ACHN (cell line): ENCODE results near the gene CDC5L.

Experiments
- DNase-seq: peaks from one replicate; pipeline ENCODE4 v3.0.0-alpha.2; 2015
- in situ Hi-C: cut with HindIII; loops from 2 replicates; pipeline ENCODE4 v1.10.0; 2017; ENCODE audit warnings: low sequenced_read_pairs, low pct_ligation_motif_present, low pct_unique_long_range_greater_than_20kb

Gene CDC5L

GRCh38 chr6:44366781-44367180, 20.7 kb upstream of the CDC5L start:
- in situ Hi-C loops: no loop called here
- no peak for DNase-seq

GRCh38 chr6:44367681-44368080, 19.8 kb upstream of the CDC5L start:
- DNase-seq: no peak
- in situ Hi-C loops: no loop called here

- no peak for DNase-seq
- in situ Hi-C loops: no loop called here
Measured at GRCh38 chr6:44373051-44373450, 14.5 kb upstream of the CDC5L start.

- in situ Hi-C loops: no loop called here
- DNase-seq: no peak
Measured at GRCh38 chr6:44373787-44374186, 13.7 kb upstream of the CDC5L start.

- no peak for DNase-seq
- in situ Hi-C loops: no loop called here
Measured at GRCh38 chr6:44375071-44375470, 12.4 kb upstream of the CDC5L start.

- DNase-seq: no peak
- in situ Hi-C loops: no loop called here
Measured at GRCh38 chr6:44377484-44377883, 10.0 kb upstream of the CDC5L start.

- in situ Hi-C loops: no loop called here
- no peak for DNase-seq
Measured at GRCh38 chr6:44377971-44378370, 9.5 kb upstream of the CDC5L start.

GRCh38 chr6:44381739-44382138, 5.8 kb upstream of the CDC5L start:
- in situ Hi-C loops: no loop called here

GRCh38 chr6:44386364-44386928, 1.1 kb upstream of the CDC5L start:
- no peak for DNase-seq

More at GRCh38 chr6:44381739-44382138, 5.8 kb upstream of the CDC5L start:
- no peak for DNase-seq

GRCh38 chr6:44386929-44387345, 569 bp upstream of the CDC5L start:
- no peak for DNase-seq
- in situ Hi-C loops: no loop called here

More at GRCh38 chr6:44386364-44386928, 1.1 kb upstream of the CDC5L start:
- in situ Hi-C loops: no loop called here

- DNase-seq: no peak
Measured at GRCh38 chr6:44388135-44388487, 605 bp downstream of the CDC5L start.

GRCh38 chr6:44388887-44389286, 1.4 kb downstream of the CDC5L start:
- DNase-seq: no peak
- in situ Hi-C loops: no loop called here

More at GRCh38 chr6:44388135-44388487, 605 bp downstream of the CDC5L start:
- in situ Hi-C loops: no loop called here

GRCh38 chr6:44390158-44390683, 2.7 kb downstream of the CDC5L start:
- in situ Hi-C loops: no loop called here
- no peak for DNase-seq

- in situ Hi-C loops: no loop called here
- no peak for DNase-seq
Measured at GRCh38 chr6:44395501-44395900, 8.0 kb downstream of the CDC5L start.

- in situ Hi-C loops: no loop called here
- no peak for DNase-seq
Measured at GRCh38 chr6:44396968-44397367, 9.5 kb downstream of the CDC5L start.

GRCh38 chr6:44397424-44398164, 10.1 kb downstream of the CDC5L start:
- in situ Hi-C loops: no loop called here
- DNase-seq: no peak

- in situ Hi-C loops: no loop called here
Measured at GRCh38 chr6:44399991-44400390, 12.5 kb downstream of the CDC5L start.

GRCh38 chr6:44400572-44400971, 13.1 kb downstream of the CDC5L start:
- in situ Hi-C loops: no loop called here
- DNase-seq: no peak

More at GRCh38 chr6:44399991-44400390, 12.5 kb downstream of the CDC5L start:
- no peak for DNase-seq

- in situ Hi-C loops: no loop called here
Measured at GRCh38 chr6:44401138-44401537, 13.6 kb downstream of the CDC5L start.

More at GRCh38 chr6:44401138-44401537, 13.6 kb downstream of the CDC5L start:
- DNase-seq: no peak
